ENCODE measurements around the gene KPNA4. TPM values are rescaled to one million over a fixed set of nuclear protein-coding genes. Genes with fewer than 3 reads are reported as not detected.

The KPNA4 gene
- total RNA-seq, 6 donors from 2014 or later: 12.6 to 51.7 (median 33.0) TPM

DNA sequence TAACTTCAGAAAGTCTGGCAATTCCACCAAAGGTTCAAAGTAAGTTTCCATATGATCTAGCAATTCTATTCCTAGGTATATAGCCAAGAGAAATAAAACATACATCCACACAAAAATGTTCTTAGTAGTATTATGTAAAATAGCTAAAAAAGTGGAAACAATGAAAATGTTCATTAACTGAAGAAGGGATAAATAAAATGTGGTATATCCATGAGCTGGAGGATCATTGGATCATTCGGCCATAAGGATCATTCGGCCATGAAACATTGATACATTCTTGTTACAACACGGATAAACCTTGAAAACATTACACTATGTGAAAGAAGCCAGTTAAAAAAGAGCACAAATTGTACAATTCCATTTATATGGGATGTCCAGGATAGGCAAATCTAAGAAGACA lies 2.4 kb downstream of the KPNA4 start:
- H3K36me3 ChIP-seq: no peaks in the 10 kb centered on the region
- H3K27ac ChIP-seq: no peak overlapping the region
- ATAC-seq (ENCODE audit: low FRiP score in 2 of 2): no peak
- WGBS, 2 donors: 93 to 94% methylated on average over 3 of the region's 3 CpGs
- H3K9me3 ChIP-seq: no peaks in the 10 kb centered on the region
- TF ChIP-seq POLR2AphosphoS5 (IDR thresholded peaks at IDR 0.05) (no peak), POLR2A (IDR thresholded peaks at IDR 0.05) (no peak), CTCF (IDR thresholded peaks at IDR 0.05) (no peak), EP300 (IDR thresholded peaks at IDR 0.05) (no peak)
- no peaks in the 10 kb centered on the region for H3K27me3 ChIP-seq
- H3K4me3 ChIP-seq: peak overlapping the region in 1 of 4 donors; percentile 78
- H3K4me1 ChIP-seq: peaks cover 43 to 66% (median 57%) of the 10 kb centered on the region in 4 donors
- no peak for DNase-seq

DNA sequence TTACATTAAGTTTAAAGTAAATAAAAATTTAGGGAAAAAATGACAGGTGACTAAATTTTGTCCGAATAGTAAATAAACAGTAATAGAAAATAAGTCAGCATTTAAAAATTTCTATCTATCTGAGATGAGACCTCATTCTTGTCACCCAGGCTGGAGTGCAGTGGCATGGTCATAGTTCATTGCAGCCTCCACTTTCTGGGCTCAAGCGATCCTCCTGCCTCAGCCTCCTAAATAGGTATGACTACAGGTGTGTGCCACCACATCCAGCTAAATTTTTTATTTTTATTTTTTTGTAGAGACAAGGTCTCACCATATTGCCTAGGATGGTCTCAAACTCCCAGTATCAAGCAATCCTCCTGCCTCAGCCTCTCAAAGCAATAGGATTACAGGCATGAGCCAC lies 7.8 kb downstream of the KPNA4 start:
- H3K4me1 ChIP-seq: peaks cover 24 to 45% (median 41%) of the 10 kb centered on the region in 4 donors
- H3K4me3 ChIP-seq: no peak overlapping the region
- no peaks in the 10 kb centered on the region for H3K9me3 ChIP-seq
- no peak for TF ChIP-seq CTCF (IDR thresholded peaks at IDR 0.05)
- no peaks in the 10 kb centered on the region for H3K36me3 ChIP-seq
- no peak for DNase-seq
- WGBS, 2 donors: 99 to 100% methylated on average over 2 of the region's 2 CpGs
- H3K27ac ChIP-seq: no peak overlapping the region
- H3K27me3 ChIP-seq: no peaks in the 10 kb centered on the region
- ATAC-seq (ENCODE audit: low FRiP score in 2 of 2): no peak

DNA sequence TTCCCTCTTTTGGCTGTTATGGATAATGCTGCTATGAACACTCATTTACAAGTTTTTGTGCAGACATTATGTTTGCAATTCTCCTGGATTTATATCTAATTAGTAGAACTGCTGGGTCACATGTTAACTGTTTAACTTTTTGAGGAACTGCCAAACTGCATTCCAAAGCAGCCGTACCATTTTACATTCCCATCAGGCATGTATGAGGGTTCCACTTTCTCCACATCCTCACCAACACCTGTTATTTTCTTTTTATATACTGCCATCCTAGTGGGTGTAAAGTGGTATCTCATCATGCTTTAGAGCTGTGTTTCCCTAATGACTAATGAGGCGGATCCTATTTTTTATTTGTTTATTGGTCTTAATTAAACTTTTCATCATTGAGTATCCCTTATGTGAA lies 9.2 kb downstream of the KPNA4 start:
- no peak overlapping the region for H3K27ac ChIP-seq
- WGBS, 2 donors: 77 to 79% methylated on average over 2 of the region's 2 CpGs
- no peak for ATAC-seq (ENCODE audit: low FRiP score in 2 of 2)

DNA sequence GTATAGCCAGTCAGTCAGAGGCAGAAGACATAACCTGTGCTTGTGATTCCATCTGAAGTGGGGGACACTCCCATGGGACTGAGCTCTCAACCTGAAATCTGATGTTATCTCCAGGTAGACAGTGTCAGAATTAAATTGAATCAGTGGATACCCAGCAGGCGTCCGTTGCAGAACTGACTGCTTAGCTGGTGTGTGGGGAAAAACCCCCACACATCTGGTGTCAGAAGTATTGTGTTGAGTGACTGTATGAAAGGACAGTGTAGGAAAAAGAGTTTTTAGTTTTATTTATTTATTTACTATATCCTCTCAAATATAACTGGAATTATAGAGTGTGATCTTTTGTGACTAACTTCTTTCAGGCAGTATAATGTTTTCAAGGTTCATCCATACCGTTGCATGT lies 10.4 kb downstream of the KPNA4 start:
- Histone ChIP-seq H3K4me1 (peaks cover 6 to 22% (median 18%) of the 10 kb centered on the region in 4 donors), H3K27me3 (no peaks in the 10 kb centered on the region), H3K4me3 (no peak overlapping the region), H3K36me3 (no peaks in the 10 kb centered on the region), H3K9me3 (no peaks in the 10 kb centered on the region), H3K27ac (no peak overlapping the region)
- TF ChIP-seq EP300 (IDR thresholded peaks at IDR 0.05): no peak
- no peak for TF ChIP-seq POLR2AphosphoS5 (IDR thresholded peaks at IDR 0.05)
- no peak for TF ChIP-seq POLR2A (IDR thresholded peaks at IDR 0.05)
- no peak for TF ChIP-seq CTCF (IDR thresholded peaks at IDR 0.05)
- no peak for DNase-seq
- no peak for ATAC-seq (ENCODE audit: low FRiP score in 2 of 2)
- 94 to 97% methylated on average over 3 of the region's 3 CpGs for WGBS, 2 donors

More for the DNA sequence above, 9.2 kb downstream of the KPNA4 start:
- no peak for DNase-seq
- no peaks in the 10 kb centered on the region for H3K9me3 ChIP-seq
- peaks cover 9 to 31% (median 28%) of the 10 kb centered on the region in 4 donors for H3K4me1 ChIP-seq
- no peaks in the 10 kb centered on the region for H3K27me3 ChIP-seq
- H3K36me3 ChIP-seq: no peaks in the 10 kb centered on the region
- TF ChIP-seq EP300 (IDR thresholded peaks at IDR 0.05): no peak
- TF ChIP-seq POLR2A (IDR thresholded peaks at IDR 0.05): no peak
- TF ChIP-seq POLR2AphosphoS5 (IDR thresholded peaks at IDR 0.05): no peak
- TF ChIP-seq CTCF (IDR thresholded peaks at IDR 0.05): no peak
- no peak overlapping the region for H3K4me3 ChIP-seq

- no peaks in the 10 kb centered on the region for H3K9me3 ChIP-seq
- no peak overlapping the region for H3K27ac ChIP-seq
- ATAC-seq (ENCODE audit: low FRiP score in 2 of 2) (no peak), DNase-seq (no peak)
- H3K4me1 ChIP-seq: peaks cover 3 to 13% (median 8%) of the 10 kb centered on the region in 4 donors
- no peaks in the 10 kb centered on the region for H3K27me3 ChIP-seq
- no peak overlapping the region for H3K4me3 ChIP-seq
- H3K36me3 ChIP-seq: no peaks in the 10 kb centered on the region
- TF ChIP-seq EP300 (IDR thresholded peaks at IDR 0.05) (no peak), CTCF (IDR thresholded peaks at IDR 0.05) (no peak), POLR2A (IDR thresholded peaks at IDR 0.05) (no peak), POLR2AphosphoS5 (IDR thresholded peaks at IDR 0.05) (no peak)
- WGBS, 2 donors: 61 to 68% methylated on average over 1 of the region's 1 CpG
These were observed 11.5 kb downstream of the KPNA4 start for GRCh38 chr3:160553827-160554226.
